Measurements from ENCODE around the gene CXorf58. TPM values are rescaled to one million over a fixed set of nuclear protein-coding genes. Genes with fewer than 3 reads are reported as not detected.

Gene CXorf58
- total and polyA plus RNA-seq, 2 of the 8 experiments (the other 6 are each of a cell fraction or from before 2014, with no cell fraction given) = 0.05 TPM; not detected in 1

DNA sequence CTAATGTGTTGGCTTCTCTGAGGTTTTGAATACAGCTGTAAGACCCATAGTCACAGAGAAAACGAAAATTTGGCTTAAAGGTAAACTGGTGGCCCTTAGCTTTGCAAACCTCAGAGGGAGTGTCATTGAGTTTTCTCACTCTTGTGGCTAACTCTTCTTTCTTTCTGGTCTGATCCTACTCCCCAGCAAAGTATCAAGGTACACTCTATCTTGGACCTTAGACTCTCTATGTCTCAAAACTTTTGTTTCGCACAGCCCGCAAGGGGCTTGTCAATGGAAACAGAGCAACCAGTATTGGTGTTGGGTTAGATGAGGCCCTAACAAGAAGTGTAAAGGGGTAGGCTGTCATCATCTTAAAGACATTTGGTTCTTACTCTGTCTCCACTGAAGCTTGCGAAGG lies 19.9 kb upstream of the CXorf58 start:
- 97% methylated on average over 3 of the region's 4 CpGs; no CpG with 5 or more reads in 1 of the 2 experiments for WGBS, 2 experiments (ENCODE audit: extremely low coverage in 1 of 2, insufficient coverage in 1 of 2, insufficient read length in 1 of 2, insufficient replicate concordance in 2 of 2, low coverage in 1 of 2, low lambda C conversion rate in 2 of 2, missing lambda C conversion rate in 1 of 2)
- CTCF ChIA-PET (ENCODE audit: partially characterized antibody) = interaction anchor here (0.9 to 1.5 kb wide), 2 partner anchors 9 to 14 kb away, joined by 3 read pairs; no protein-coding TSS in a partner anchor
- Histone ChIP-seq H3K23me2 (ENCODE audit: low read depth, low read length) (no peaks in the 10 kb centered on the region), H4K91ac (replicated peaks; ENCODE audit: insufficient read length, low read length) (no peak overlapping the region), H2BK120ac (replicated peaks; ENCODE audit: low read depth, low read length) (no peak overlapping the region), H3K79me2 (ENCODE audit: control insufficient read depth in 1 of 2, insufficient read depth in 2 of 2, low read length in 2 of 2) (no peaks in the 10 kb centered on the region), H3K9me3 (ENCODE audit: insufficient read depth in 2 of 2, low read depth in 1 of 2, low read length in 1 of 2) (no peaks in the 10 kb centered on the region), H3K27ac (ENCODE audit: low read depth, low read length) (no peak overlapping the region), H2BK20ac (ENCODE audit: low read length) (no peak overlapping the region), H3K14ac (ENCODE audit: insufficient read length) (no peak overlapping the region), H3K4me3 (ENCODE audit: extremely low read depth in 1 of 4, insufficient read depth in 2 of 4, low read depth in 3 of 4, low read length in 4 of 4) (no peak overlapping the region), H3K23ac (ENCODE audit: insufficient read length) (no peak overlapping the region), H3K18ac (ENCODE audit: extremely low read depth, low read length) (no peak overlapping the region), H3K36me3 (ENCODE audit: control insufficient read depth in 2 of 4, insufficient read depth in 4 of 4, low read length in 3 of 4) (no peaks in the 10 kb centered on the region), H2BK15ac (ENCODE audit: low read length) (no peak overlapping the region), H2BK5ac (ENCODE audit: low read depth, low read length) (no peak overlapping the region), H3K56ac (replicated peaks; ENCODE audit: insufficient read length, low read depth, low read length) (no peak overlapping the region), H2BK12ac (ENCODE audit: low read depth, low read length) (no peak overlapping the region), H4K5ac (ENCODE audit: insufficient read length, low read depth, low read length) (no peak overlapping the region), H3K4me2 (ENCODE audit: insufficient read depth in 1 of 2, low read depth in 2 of 2, low read length in 2 of 2) (no peak overlapping the region), H3K9ac (replicated peaks in 1 of 4; ENCODE audit: extremely low read depth in 1 of 4, low read depth in 3 of 4, low read length in 3 of 4) (no peak overlapping the region), H2AFZ (ENCODE audit: low read length) (no peak overlapping the region), H4K20me1 (replicated peaks in 1 of 2; ENCODE audit: control insufficient read depth in 1 of 2, insufficient read depth in 2 of 2, low read length in 2 of 2) (no peaks in the 10 kb centered on the region), H4K8ac (ENCODE audit: extremely low read depth, insufficient read depth, low read length) (no peak overlapping the region), H3K4ac (replicated peaks; ENCODE audit: insufficient read length, low read depth, low read length) (no peak overlapping the region), H2AK5ac (ENCODE audit: low read depth, low read length) (no peak overlapping the region), H3K27me3 (replicated peaks in 1 of 4; ENCODE audit: control insufficient read depth in 3 of 4, extremely low read depth in 1 of 4, insufficient read depth in 3 of 4, low read length in 3 of 4) (no peaks in the 10 kb centered on the region), H3K4me1 (replicated peaks in 1 of 4; ENCODE audit: control insufficient read depth in 3 of 4, insufficient read depth in 4 of 4, low read length in 3 of 4) (peaks cover 0 to 3% (median 0%) of the 10 kb centered on the region in 4 experiments; a peak in 2 of 7 replicates), H3K79me1 (ENCODE audit: low read depth, low read length) (no peaks in the 10 kb centered on the region)
- FAIRE-seq = no peak
- no peak for DNase-seq (ENCODE audit: low read depth in 1 of 2, low spot score in 2 of 2)
- POLR2A ChIA-PET (ENCODE audit: partially characterized antibody) = interaction anchor here (0.7 kb wide), 1 partner anchor 31 kb away, joined by 3 read pairs; no protein-coding TSS in a partner anchor
- no peak for TF ChIP-seq TCF12 (IDR thresholded peaks at IDR 0.05; ENCODE audit: low read depth, low read length)
- no peak for TF ChIP-seq PHF8 (conservative IDR thresholded peaks at IDR 0.05; ENCODE audit: low read depth, low read length)
- TF ChIP-seq RXRA (IDR thresholded peaks at IDR 0.05; ENCODE audit: insufficient read depth, low read depth, low read length) = no peak
- TF ChIP-seq GTF2F1 (IDR thresholded peaks at IDR 0.05; ENCODE audit: borderline replicate concordance, low read depth, low read length) = no peak
- TF ChIP-seq POLR2A (IDR thresholded peaks at IDR 0.05; ENCODE audit: control extremely low read depth in 1 of 2, low read depth in 2 of 2, low read length in 2 of 2) = no peak
- TF ChIP-seq TAF7 (optimal IDR thresholded peaks at IDR 0.05; ENCODE audit: borderline replicate concordance, low read depth, low read length) = no peak
- no peak for TF ChIP-seq ATF3 (IDR thresholded peaks at IDR 0.05; ENCODE audit: insufficient read depth, low read depth, low read length)
- no peak for TF ChIP-seq CTBP2 (IDR thresholded peaks at IDR 0.05; ENCODE audit: borderline replicate concordance, insufficient read depth, insufficient read length, low read length)
- no peak for TF ChIP-seq SRF (IDR thresholded peaks at IDR 0.05; ENCODE audit: low read depth, low read length)
- no peak for TF ChIP-seq EGR1 (IDR thresholded peaks at IDR 0.05; ENCODE audit: borderline replicate concordance, low read depth, low read length)
- no peak for TF ChIP-seq JUN (IDR thresholded peaks at IDR 0.05; ENCODE audit: low read depth, low read length)
- no peak for TF ChIP-seq BACH1 (IDR thresholded peaks at IDR 0.05; ENCODE audit: low read length)
- TF ChIP-seq CHD1 (IDR thresholded peaks at IDR 0.05; ENCODE audit: low read depth, low read length) = no peak
